AG20443 (cell line): ENCODE results near the gene CPLX4.
"Not testable (repeated sequence)": the region's sequence is repeated elsewhere in the genome, so short reads cannot be mapped to it uniquely, and the experiment has no call there.

ENCODE experiments used
- DNase-seq: peaks from one replicate; pipeline ENCODE4 v3.0.0; 2012; ENCODE audit warnings: low spot score, mixed read lengths

The CPLX4 gene

GRCh38 chr18:59269563-59270119 lies 48.8 kb downstream of the CPLX4 start:
- DNase-seq: no peak

GRCh38 chr18:59268721-59269562 lies 49.5 kb downstream of the CPLX4 start:
- peak; percentile 80 for DNase-seq

- no peak for DNase-seq
These were observed 50.2 kb downstream of the CPLX4 start for GRCh38 chr18:59268127-59268720.

- DNase-seq: no peak
These were observed 50.8 kb downstream of the CPLX4 start for GRCh38 chr18:59267503-59268126.

DNA sequence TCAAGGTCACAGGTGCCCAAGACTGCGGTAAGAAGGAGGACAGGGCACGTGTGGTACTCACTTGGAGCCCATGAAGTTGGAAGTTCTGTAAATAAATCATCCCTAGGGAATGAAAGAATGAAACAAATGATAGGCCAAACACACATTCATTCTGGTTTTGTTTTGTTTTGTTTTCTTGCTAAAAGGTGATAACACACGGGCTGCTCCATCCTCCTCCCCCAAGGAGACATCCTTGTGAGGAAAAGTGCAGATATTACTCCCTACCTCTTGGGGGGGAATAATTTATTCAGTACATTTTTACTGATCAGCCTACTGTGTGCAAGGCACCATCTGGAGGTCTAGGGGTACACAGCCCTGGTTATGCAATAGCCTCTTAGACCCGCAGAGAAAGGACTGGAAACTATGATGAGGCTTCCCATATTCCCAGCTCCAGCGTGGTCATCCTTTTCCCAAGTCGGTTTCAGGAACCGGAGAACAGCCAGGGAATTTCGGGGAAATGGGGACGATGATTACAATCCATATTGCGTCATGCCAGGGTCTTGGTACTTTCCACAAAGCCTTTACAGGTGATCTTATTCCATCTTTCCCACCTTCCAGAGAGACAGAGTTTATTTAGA lies 51.5 kb downstream of the CPLX4 start:
- DNase-seq: no peak

- DNase-seq: no peak
These were observed 52.0 kb downstream of the CPLX4 start for GRCh38 chr18:59266459-59266858.

GRCh38 chr18:59265974-59266369 lies 52.5 kb downstream of the CPLX4 start:
- no peak for DNase-seq

DNA sequence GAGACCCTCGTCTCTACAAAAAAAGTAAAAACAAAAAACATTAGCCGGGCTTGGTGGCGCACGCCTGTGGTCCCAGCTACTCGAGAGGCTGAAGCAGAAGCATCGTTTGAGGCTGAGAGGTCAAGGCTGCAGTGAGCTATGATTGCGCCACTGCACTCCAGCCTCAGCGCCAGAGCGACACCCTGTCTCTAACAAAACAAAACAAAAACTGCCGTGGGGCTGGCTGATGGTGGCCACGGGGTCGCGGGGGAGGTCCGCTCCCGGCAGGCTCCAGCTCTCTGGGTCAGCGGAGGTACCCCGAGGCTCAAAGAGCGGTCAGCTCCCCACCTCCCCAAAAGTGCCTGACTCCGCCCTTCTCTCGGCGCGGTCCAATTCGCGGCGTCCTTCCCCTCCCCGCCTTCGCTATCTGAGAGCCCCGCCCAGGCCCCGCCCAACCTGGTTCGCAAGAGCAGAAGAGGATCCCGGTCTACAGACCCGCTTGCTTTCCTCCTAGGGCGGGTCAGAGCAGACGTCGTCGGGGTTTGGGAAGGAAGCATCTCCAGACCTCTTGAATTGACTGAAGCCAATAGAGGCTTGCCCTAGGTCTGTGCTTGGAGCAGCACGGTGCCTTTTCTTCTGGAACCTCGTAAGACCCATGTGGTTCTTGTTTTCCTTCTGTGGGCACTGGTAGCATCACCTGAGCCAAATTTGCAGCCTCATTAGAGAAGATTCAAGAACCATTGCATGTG lies 53.0 kb downstream of the CPLX4 start:
- DNase-seq: peak; percentile 65

DNA sequence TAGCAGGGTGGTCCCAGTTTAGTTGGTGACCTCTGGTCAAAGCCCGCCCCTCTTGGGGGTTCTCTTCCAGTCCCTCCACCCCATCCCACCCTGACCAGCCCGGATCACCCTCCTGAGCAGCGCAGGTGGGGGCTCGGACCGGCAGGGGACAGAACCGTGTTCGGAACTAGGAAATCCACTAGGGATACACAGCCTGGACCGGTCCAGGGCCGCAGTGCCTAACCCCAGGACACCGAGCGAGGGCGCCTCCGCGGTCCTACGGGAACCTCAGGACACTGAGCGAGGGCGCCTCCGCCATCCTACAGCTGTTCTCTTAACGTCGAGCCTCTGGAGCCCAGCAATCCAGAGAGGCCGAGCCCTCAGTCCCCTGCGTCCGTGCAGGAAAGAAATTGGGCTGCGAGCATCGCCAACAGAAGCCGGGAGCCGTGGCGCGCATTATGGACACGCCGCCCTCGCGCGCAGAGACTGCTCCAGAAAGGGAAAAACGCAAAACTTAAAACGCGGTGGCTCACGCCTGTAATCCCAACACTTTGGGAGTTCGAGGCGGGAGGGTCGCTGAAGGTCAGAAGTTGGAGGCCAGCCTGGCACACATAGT lies 53.7 kb downstream of the CPLX4 start:
- no peak for DNase-seq

- DNase-seq: no peak
These were observed 54.3 kb downstream of the CPLX4 start for GRCh38 chr18:59264121-59264571.

GRCh38 chr18:59263661-59264060 lies 54.8 kb downstream of the CPLX4 start:
- DNase-seq: no peak

GRCh38 chr18:59262243-59262642 lies 56.2 kb downstream of the CPLX4 start:
- DNase-seq: not testable (repeated sequence)

DNA sequence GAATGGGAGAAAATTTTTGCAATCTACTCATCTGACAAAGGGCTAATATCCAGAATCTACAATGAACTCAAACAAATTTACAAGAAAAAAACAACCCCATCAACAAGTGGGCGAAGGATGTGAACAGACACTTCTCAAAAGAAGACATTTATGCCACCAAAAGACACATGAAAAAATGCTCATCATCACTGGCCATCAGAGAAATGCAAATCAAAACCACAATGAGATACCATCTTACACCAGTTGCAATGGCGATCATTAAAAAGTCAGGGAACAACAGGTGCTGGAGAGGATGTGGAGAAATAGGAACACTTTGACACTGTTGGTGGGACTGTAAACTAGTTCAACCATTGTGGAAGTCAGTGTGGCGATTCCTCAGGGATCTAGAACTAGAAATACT lies 56.6 kb downstream of the CPLX4 start:
- DNase-seq: not testable (repeated sequence)

- not testable (repeated sequence) for DNase-seq
These were observed 63.0 kb downstream of the CPLX4 start for GRCh38 chr18:59255491-59255890.

DNA sequence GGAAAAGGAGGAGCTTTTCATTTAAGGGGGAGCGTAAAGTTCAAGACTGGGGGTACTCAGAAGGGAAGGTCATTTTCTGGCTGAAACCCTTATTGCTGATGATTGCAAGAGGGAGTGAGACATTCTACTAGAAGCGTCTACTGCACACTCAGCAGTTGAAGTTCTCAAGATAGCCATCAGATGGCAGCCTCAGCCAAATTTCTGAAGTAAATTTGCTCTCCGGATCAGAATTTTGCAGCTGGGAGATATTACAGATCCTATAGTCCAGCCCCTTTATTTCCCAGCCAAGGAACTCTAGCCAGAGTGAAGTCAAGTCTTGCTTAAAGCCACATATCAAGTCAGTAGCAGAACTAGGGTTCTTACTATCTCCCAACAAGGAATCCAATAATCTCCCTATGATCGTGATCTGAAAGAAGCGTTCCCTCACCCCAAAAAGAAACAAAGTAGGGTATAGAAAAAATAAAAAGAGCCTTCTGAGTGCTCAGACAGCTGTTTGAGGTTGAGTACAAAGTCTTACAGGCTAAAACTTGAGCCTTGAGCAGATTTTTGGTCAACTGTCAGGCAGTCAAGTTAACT lies 69.2 kb downstream of the CPLX4 start:
- peak; percentile 82 for DNase-seq

- no peak for DNase-seq
These were observed 71.7 kb downstream of the CPLX4 start for GRCh38 chr18:59246796-59247195.
